Esophagus squamous epithelium (tissue), 5 donors: ENCODE data around the gene EFCAB5. TPM values are rescaled to one million over a fixed set of nuclear protein-coding genes. Genes with fewer than 3 reads are reported as not detected.
A peak's percentile ranks its signal among the peaks of the same experiment; 100 is the strongest.

ENCODE experiments used
- DNase-seq: peaks from one replicate; lab custom pipeline; 2025; lab: John Stamatoyannopoulos, UW
- H3K27ac ChIP-seq, 4 donors: fragments of 200-600 bp; sonication (generic); one replicate each; pipeline ENCODE4 v1.5.1; 2016 to 2019; ENCODE audit warnings: mild to moderate bottlenecking in 1 of 4
- H3K27me3 ChIP-seq, 4 donors: fragments of 200-600 bp; sonication (generic); 1 replicate in 3 of 4; 2 replicates in 1 of 4; pipeline versions ENCODE4 v1.5.1 to v1.6.0; 2017 to 2021; ENCODE audit warnings: antibody characterized with exemption in 1 of 4
- H3K36me3 ChIP-seq, 3 donors: fragments of 200-600 bp; sonication (generic); one replicate each; pipeline ENCODE4 v1.5.1; 2016 to 2019
- H3K4me1 ChIP-seq, 3 donors: fragments of 200-600 bp; sonication (generic); one replicate each; pipeline ENCODE4 v1.5.1; 2017 to 2019
- H3K4me3 ChIP-seq, 4 donors: fragments of 200-600 bp; sonication (generic); 1 replicate in 3 of 4; 2 replicates in 1 of 4; pipeline ENCODE4 v1.5.1; 2016 to 2019; ENCODE audit warnings: mild to moderate bottlenecking in 2 of 4, moderate library complexity in 1 of 4
- H3K9me3 ChIP-seq, 3 donors: fragments of 200-600 bp; sonication (generic); one replicate each; pipeline ENCODE4 v1.5.1; 2016 to 2019
- CTCF ChIP-seq, 6 experiments: fragments of 450-650 bp in 4 of 6; fragments of 200-600 bp in 2 of 6; sonication (generic) in 2 of 6; IDR thresholded peaks; one replicate each; pipeline ENCODE4 v1.5.1; 2016 to 2019; ENCODE audit warnings: antibody characterized with exemption in 6 of 6, mild to moderate bottlenecking in 4 of 6, moderate library complexity in 4 of 6
- POLR2A ChIP-seq, 4 donors: fragments of 450-650 bp; IDR thresholded peaks; one replicate each; pipeline ENCODE4 v1.6.1; 2017; ENCODE audit warnings: antibody characterized with exemption in 4 of 4, mild to moderate bottlenecking in 4 of 4, moderate library complexity in 3 of 4
- WGBS, 2 donors: methylation state at CpG; one replicate each; pipeline ENCODE4 v1.1.5; 2018; 5-methylcytosine and 5-hydroxymethylcytosine counted together
- intact Hi-C: fragments of 100-400 bp; cut with DNase I; formaldehyde crosslinking; loops from one replicate; pipeline ENCODE4 v1.15.0; 2022
- total RNA-seq, 4 donors: library from RNA; depleted of rRNA; stranded (reverse); fragments of >200 nt; gene quantifications; one replicate each; pipeline ENCODE4 v1.1.0, GENCODE V29; 2016
- donor health status: DM: yes; HTN: yes; CAD: no.

Gene EFCAB5
- total RNA-seq, 4 donors from 2014 or later: 0.19 TPM; not detected in 3

GRCh38 chr17:30104575-30105339 is 163.3 kb downstream of the EFCAB5 start:
- no peaks in the 10 kb centered on the region for H3K9me3 ChIP-seq
- H3K4me3 ChIP-seq: peak overlapping the region in 3 of 4 donors; percentile 33 to 52 (median 37)
- no peak for TF ChIP-seq POLR2A (IDR thresholded peaks at IDR 0.05)
- TF ChIP-seq CTCF (IDR thresholded peaks at IDR 0.05): peak; percentile 76 to 87 (median 84)
- H3K27ac ChIP-seq: peak overlapping the region in 1 of 4 donors; percentile 27
- DNase-seq: no peak
- WGBS, 2 donors: 24 to 25% methylated on average over 29 of the region's 29 CpGs
- intact Hi-C loops: loop anchor here (5.0 kb wide), 1 partner anchor 128 kb away; no protein-coding TSS in a partner anchor
- H3K4me1 ChIP-seq: peaks cover 3 to 11% (median 3%) of the 10 kb centered on the region in 3 donors
- no peaks in the 10 kb centered on the region for H3K36me3 ChIP-seq
- no peaks in the 10 kb centered on the region for H3K27me3 ChIP-seq

- no peak overlapping the region for H3K27ac ChIP-seq
- no peaks in the 10 kb centered on the region for H3K9me3 ChIP-seq
- H3K27me3 ChIP-seq: peaks cover 0 to 4% (median 0%) of the 10 kb centered on the region in 4 donors
- peaks cover 0 to 11% (median 3%) of the 10 kb centered on the region in 3 donors for H3K4me1 ChIP-seq
- intact Hi-C loops: no loop called here
- no peaks in the 10 kb centered on the region for H3K36me3 ChIP-seq
- TF ChIP-seq CTCF (IDR thresholded peaks at IDR 0.05): no peak
- no peak for DNase-seq
- no peak overlapping the region for H3K4me3 ChIP-seq
Measured at GRCh38 chr17:30112794-30113193, 171.4 kb downstream of the EFCAB5 start.

GRCh38 chr17:30113213-30113612 is 171.8 kb downstream of the EFCAB5 start:
- H3K4me1 ChIP-seq: peaks cover 0 to 15% (median 7%) of the 10 kb centered on the region in 3 donors
- H3K4me3 ChIP-seq: no peak overlapping the region
- TF ChIP-seq POLR2A (IDR thresholded peaks at IDR 0.05) (no peak), CTCF (IDR thresholded peaks at IDR 0.05) (no peak)
- H3K27ac ChIP-seq: no peak overlapping the region
- peaks cover 0 to 4% (median 0%) of the 10 kb centered on the region in 4 donors for H3K27me3 ChIP-seq
- DNase-seq: no peak
- intact Hi-C loops: no loop called here
- H3K9me3 ChIP-seq: no peaks in the 10 kb centered on the region
- H3K36me3 ChIP-seq: no peaks in the 10 kb centered on the region

GRCh38 chr17:30116345-30116660 is 174.9 kb downstream of the EFCAB5 start:
- 15 to 17% methylated on average over 8 to 9 of the region's 10 CpGs for WGBS, 2 donors
- Histone ChIP-seq H3K9me3 (no peaks in the 10 kb centered on the region), H3K36me3 (peaks cover 0 to 26% (median 0%) of the 10 kb centered on the region in 3 donors), H3K27ac (peak overlapping the region; percentile 93 to 97 (median 96)), H3K4me1 (peaks cover 0 to 44% (median 17%) of the 10 kb centered on the region in 3 donors), H3K4me3 (peak overlapping the region; percentile 50 to 78 (median 76)), H3K27me3 (no peaks in the 10 kb centered on the region)
- DNase-seq: no peak
- TF ChIP-seq POLR2A (IDR thresholded peaks at IDR 0.05): no peak
- intact Hi-C loops: no loop called here

- H3K4me1 ChIP-seq: peaks cover 0 to 48% (median 17%) of the 10 kb centered on the region in 3 donors
- H3K27me3 ChIP-seq: no peaks in the 10 kb centered on the region
- H3K9me3 ChIP-seq: no peaks in the 10 kb centered on the region
- peak within 1 kb of the TSS; percentile 50 to 78 (median 76) for H3K4me3 ChIP-seq
- H3K27ac ChIP-seq: peak within 1 kb of the TSS; percentile 93 to 97 (median 96)
- H3K36me3 ChIP-seq: peaks cover 0 to 32% (median 0%) of the 10 kb centered on the region in 3 donors
- peak in 1 of 6 experiments; percentile 6 for TF ChIP-seq CTCF (IDR thresholded peaks at IDR 0.05)
- TF ChIP-seq POLR2A (IDR thresholded peaks at IDR 0.05): peak in 3 of 4 donors; percentile 72 to 95 (median 93)
- DNase-seq: peak; percentile 69
- intact Hi-C loops: no loop called here
- 0% methylated on average over 33 to 40 of the region's 47 CpGs for WGBS, 2 donors
Measured at GRCh38 chr17:30116661-30117551, 175.5 kb downstream of the EFCAB5 start, which contains the start of gene NSRP1. Gene NSRP1, plus strand, starts transcription at chr17:30116816. Its CDS starts 28 bp downstream, at chr17:30116844.
